Measurements from ENCODE around the gene FOXP1. TPM values are rescaled to one million over a fixed set of nuclear protein-coding genes. Genes with fewer than 3 reads are reported as not detected.

FOXP1 gene
- total RNA-seq, 1 donor from 2014 or later = 31.1 TPM

DNA sequence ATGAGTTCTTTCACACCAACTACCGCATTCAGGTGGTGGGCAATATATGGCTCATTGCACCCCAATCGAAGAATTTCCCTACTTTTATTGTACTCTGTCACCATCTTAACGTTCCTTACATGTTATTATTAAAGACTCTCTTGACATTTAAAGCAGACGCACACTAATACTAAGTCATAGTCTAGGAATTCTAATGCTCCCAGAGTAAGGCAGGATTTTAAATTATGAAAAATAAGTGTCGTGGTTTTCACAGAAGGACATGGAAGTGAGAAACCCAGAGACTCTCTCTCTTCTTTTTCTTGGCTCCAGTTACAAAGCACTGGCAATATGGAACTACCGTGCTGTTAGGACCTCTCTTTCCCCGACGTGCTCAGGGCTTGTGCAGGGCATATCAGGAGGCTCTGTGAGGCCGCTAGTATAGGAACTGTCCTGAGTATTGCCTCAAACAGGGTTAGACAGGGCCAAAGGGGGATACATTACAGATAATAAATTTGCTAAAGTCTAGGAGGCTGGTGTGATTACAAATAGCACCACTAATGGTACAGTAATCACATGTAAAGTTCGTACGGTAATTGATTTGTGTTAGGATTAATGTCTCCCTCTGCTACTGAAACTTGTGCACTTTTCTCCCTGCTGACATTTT lies 590.8 kb downstream of the FOXP1 start:
- Mint-ChIP-seq H3K4me1 (ENCODE audit: low read depth, unreplicated experiment) (peaks cover 3% of the 10 kb centered on the region), H3K27ac (ENCODE audit: unreplicated experiment) (no peak overlapping the region), H3K9me3 (ENCODE audit: unreplicated experiment) (no peaks in the 10 kb centered on the region), H3K4me3 (ENCODE audit: unreplicated experiment) (no peak overlapping the region), H3K36me3 (ENCODE audit: unreplicated experiment) (no peaks in the 10 kb centered on the region), H3K27me3 (ENCODE audit: unreplicated experiment) (peaks cover under 1% of the 10 kb centered on the region)
- TF ChIP-seq, protein P1, sequence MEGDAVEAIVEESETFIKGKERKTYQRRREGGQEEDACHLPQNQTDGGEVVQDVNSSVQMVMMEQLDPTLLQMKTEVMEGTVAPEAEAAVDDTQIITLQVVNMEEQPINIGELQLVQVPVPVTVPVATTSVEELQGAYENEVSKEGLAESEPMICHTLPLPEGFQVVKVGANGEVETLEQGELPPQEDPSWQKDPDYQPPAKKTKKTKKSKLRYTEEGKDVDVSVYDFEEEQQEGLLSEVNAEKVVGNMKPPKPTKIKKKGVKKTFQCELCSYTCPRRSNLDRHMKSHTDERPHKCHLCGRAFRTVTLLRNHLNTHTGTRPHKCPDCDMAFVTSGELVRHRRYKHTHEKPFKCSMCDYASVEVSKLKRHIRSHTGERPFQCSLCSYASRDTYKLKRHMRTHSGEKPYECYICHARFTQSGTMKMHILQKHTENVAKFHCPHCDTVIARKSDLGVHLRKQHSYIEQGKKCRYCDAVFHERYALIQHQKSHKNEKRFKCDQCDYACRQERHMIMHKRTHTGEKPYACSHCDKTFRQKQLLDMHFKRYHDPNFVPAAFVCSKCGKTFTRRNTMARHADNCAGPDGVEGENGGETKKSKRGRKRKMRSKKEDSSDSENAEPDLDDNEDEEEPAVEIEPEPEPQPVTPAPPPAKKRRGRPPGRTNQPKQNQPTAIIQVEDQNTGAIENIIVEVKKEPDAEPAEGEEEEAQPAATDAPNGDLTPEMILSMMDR (IDR thresholded peaks at IDR 0.05; ENCODE audit: partially characterized antibody, unreplicated experiment) = no peak
- no peak for DNase-seq

DNA sequence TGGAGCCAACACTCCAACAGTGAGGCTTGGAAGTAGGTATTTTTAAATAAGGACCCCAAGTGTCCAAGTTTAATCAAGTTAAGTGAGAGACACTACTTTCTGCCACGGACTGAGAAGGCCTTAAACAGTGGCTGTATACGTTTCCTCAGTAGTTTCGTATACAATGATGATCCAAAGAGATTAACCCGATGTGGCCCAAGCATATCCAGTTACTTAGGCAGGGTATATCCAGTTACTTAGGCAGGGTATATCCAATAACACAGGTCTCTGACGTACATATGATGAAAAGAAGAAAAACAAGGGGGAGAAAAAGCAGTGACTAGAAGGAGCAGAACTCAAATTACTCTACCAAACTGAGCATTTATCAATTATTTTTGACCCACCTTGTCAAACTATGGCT lies 591.4 kb downstream of the FOXP1 start:
- no peak overlapping the region for H3K27ac Mint-ChIP-seq (ENCODE audit: unreplicated experiment)
- H3K36me3 Mint-ChIP-seq (ENCODE audit: unreplicated experiment) = no peaks in the 10 kb centered on the region
- no peak overlapping the region for H3K4me3 Mint-ChIP-seq (ENCODE audit: unreplicated experiment)
- no peaks in the 10 kb centered on the region for H3K27me3 Mint-ChIP-seq (ENCODE audit: unreplicated experiment)
- TF ChIP-seq, protein P1 (IDR thresholded peaks at IDR 0.05; ENCODE audit: partially characterized antibody, unreplicated experiment) = no peak
- no peaks in the 10 kb centered on the region for H3K9me3 Mint-ChIP-seq (ENCODE audit: unreplicated experiment)
- DNase-seq = no peak
- peaks cover 3% of the 10 kb centered on the region for H3K4me1 Mint-ChIP-seq (ENCODE audit: low read depth, unreplicated experiment)

- Mint-ChIP-seq H3K4me3 (ENCODE audit: unreplicated experiment) (no peak overlapping the region), H3K4me1 (ENCODE audit: low read depth, unreplicated experiment) (peaks cover 3% of the 10 kb centered on the region), H3K9me3 (ENCODE audit: unreplicated experiment) (no peaks in the 10 kb centered on the region), H3K27ac (ENCODE audit: unreplicated experiment) (no peak overlapping the region), H3K36me3 (ENCODE audit: unreplicated experiment) (no peaks in the 10 kb centered on the region), H3K27me3 (ENCODE audit: unreplicated experiment) (no peaks in the 10 kb centered on the region)
- no peak for DNase-seq
- TF ChIP-seq, protein P1 (IDR thresholded peaks at IDR 0.05; ENCODE audit: partially characterized antibody, unreplicated experiment) = no peak
Measured at GRCh38 chr3:70990723-70991122, 592.8 kb downstream of the FOXP1 start.

GRCh38 chr3:70990185-70990584 lies 593.3 kb downstream of the FOXP1 start:
- H3K9me3 Mint-ChIP-seq (ENCODE audit: unreplicated experiment) = no peaks in the 10 kb centered on the region
- H3K36me3 Mint-ChIP-seq (ENCODE audit: unreplicated experiment) = no peaks in the 10 kb centered on the region
- no peak overlapping the region for H3K4me3 Mint-ChIP-seq (ENCODE audit: unreplicated experiment)
- no peak overlapping the region for H3K27ac Mint-ChIP-seq (ENCODE audit: unreplicated experiment)
- H3K27me3 Mint-ChIP-seq (ENCODE audit: unreplicated experiment) = no peaks in the 10 kb centered on the region
- TF ChIP-seq, protein P1 (IDR thresholded peaks at IDR 0.05; ENCODE audit: partially characterized antibody, unreplicated experiment) = no peak
- H3K4me1 Mint-ChIP-seq (ENCODE audit: low read depth, unreplicated experiment) = peaks cover 3% of the 10 kb centered on the region
- DNase-seq = no peak

DNA sequence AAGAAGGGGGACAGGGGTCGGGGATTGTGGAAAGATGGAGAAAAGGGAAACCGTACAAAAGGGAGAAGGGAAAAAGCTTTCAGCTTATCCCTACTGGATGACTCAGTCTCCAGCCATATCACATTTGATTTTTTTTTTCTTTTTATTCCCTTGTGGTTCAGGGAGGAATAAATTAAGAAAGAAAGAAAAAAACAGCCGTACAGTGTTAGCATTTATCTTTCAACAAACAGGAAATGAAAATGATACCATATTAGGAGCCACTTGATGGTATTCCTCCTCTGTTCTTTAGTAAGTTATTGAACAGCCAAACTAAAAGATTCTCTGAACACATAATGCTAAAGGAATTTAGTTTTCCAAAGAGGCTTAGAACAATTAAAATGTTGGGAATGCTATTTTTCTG lies 594.4 kb downstream of the FOXP1 start:
- no peak overlapping the region for H3K4me3 Mint-ChIP-seq (ENCODE audit: unreplicated experiment)
- no peak for DNase-seq
- no peaks in the 10 kb centered on the region for H3K27me3 Mint-ChIP-seq (ENCODE audit: unreplicated experiment)
- TF ChIP-seq, protein P1 (IDR thresholded peaks at IDR 0.05; ENCODE audit: partially characterized antibody, unreplicated experiment) = no peak
- no peaks in the 10 kb centered on the region for H3K36me3 Mint-ChIP-seq (ENCODE audit: unreplicated experiment)
- no peak overlapping the region for H3K27ac Mint-ChIP-seq (ENCODE audit: unreplicated experiment)
- H3K9me3 Mint-ChIP-seq (ENCODE audit: unreplicated experiment) = no peaks in the 10 kb centered on the region
- H3K4me1 Mint-ChIP-seq (ENCODE audit: low read depth, unreplicated experiment) = peaks cover 3% of the 10 kb centered on the region

Measured in glutamatergic neuron (in vitro differentiated cells).